Raji (cell line): ENCODE data around the gene BCCIP.

Source experiments
- POLR2A ChIP-seq: IDR thresholded peaks from 2 replicates; pipeline ENCODE4 v1.6.1; 2011; ENCODE audit warnings: low read depth, low read length, control low read depth; ENCODE audit not compliant: insufficient read depth

The BCCIP gene

GRCh38 chr10:125848857-125849256 is 25.5 kb downstream of the BCCIP start:
- TF ChIP-seq POLR2A = no peak

- TF ChIP-seq POLR2A = no peak
These were observed 26.1 kb downstream of the BCCIP start for GRCh38 chr10:125849448-125849847.

GRCh38 chr10:125850766-125851731 is 27.7 kb downstream of the BCCIP start:
- no peak for TF ChIP-seq POLR2A

- no peak for TF ChIP-seq POLR2A
These were observed 29.1 kb downstream of the BCCIP start for GRCh38 chr10:125852487-125852886.

GRCh38 chr10:125857185-125857760 is 33.9 kb downstream of the BCCIP start:
- no peak for TF ChIP-seq POLR2A

GRCh38 chr10:125859128-125859817 is 35.9 kb downstream of the BCCIP start:
- no peak for TF ChIP-seq POLR2A

GRCh38 chr10:125865120-125865519 is 41.8 kb downstream of the BCCIP start:
- no peak for TF ChIP-seq POLR2A

- no peak for TF ChIP-seq POLR2A
These were observed 43.2 kb downstream of the BCCIP start for GRCh38 chr10:125866421-125867029.

GRCh38 chr10:125868372-125868975 is 45.1 kb downstream of the BCCIP start:
- TF ChIP-seq POLR2A = no peak

GRCh38 chr10:125871338-125871737 is 48.0 kb downstream of the BCCIP start:
- no peak for TF ChIP-seq POLR2A

GRCh38 chr10:125878957-125879835 is 55.9 kb downstream of the BCCIP start:
- no peak for TF ChIP-seq POLR2A

- TF ChIP-seq POLR2A = no peak
These were observed 57.4 kb downstream of the BCCIP start for GRCh38 chr10:125880719-125881118.

- TF ChIP-seq POLR2A = no peak
These were observed 57.8 kb downstream of the BCCIP start, which contains the start of gene DHX32 for GRCh38 chr10:125881192-125881591. TSS of gene DHX32 (minus strand) at chr10:125881292. CDS start at chr10:125880824, 468 bp downstream.

- no peak for TF ChIP-seq POLR2A
These were observed 59.2 kb downstream of the BCCIP start for GRCh38 chr10:125882596-125882995.
